B cell (primary cell): ENCODE data around the gene ADORA3.

Experiments used
- CTCF ChIP-seq: fragments of 200-600 bp; IDR thresholded peaks from one replicate; pipeline ENCODE4 v1.8.0; 2022; ENCODE audit warnings: antibody characterized with exemption, mild to moderate bottlenecking
- EZH2 ChIP-seq: IDR thresholded peaks from 2 replicates; pipeline ENCODE4 v1.6.1; 2012; ENCODE audit warnings: borderline replicate concordance, low read depth, mild to moderate bottlenecking, moderate library complexity, low read length; ENCODE audit not compliant: insufficient read depth, poor library complexity, severe bottlenecking

DNA sequence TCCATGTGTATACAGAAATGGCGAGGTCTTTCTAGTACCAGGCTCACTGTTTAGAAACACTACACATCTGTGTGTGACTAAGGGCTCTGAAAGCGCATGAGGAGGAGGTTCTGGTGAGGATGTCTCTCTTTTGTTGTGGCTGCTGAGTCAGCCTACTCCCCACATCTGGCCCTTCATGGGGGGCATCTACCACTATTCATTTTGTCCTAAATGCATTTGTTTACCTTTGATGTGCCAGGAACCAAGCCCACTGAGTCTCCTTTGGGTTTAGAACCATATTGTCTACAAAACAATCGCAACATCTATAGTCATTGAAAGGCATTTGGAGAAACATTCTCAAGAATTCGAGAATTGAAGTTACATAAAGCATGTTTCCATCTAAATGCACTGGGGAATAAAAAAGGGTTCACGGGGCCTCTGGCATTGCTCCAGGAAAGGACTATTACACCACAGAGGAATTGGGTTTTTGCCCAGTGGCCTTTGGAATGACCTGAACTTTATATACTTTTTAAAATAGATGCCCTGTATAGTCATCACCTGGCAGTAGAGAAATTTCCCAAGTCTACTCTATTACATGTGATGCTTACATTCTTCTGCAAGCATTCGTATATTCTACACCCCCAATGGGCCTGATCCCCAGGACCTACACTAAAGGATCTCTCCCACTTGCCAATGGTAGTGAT lies 35.1 kb upstream of the ADORA3 start:
- no peak for TF ChIP-seq CTCF
- no peak for TF ChIP-seq EZH2
